Aorta (tissue), 5 donors: Measurements from ENCODE around the gene PRPF8. TPM values are rescaled to one million over a fixed set of nuclear protein-coding genes. Genes with fewer than 3 reads are reported as not detected.

Source experiments
- ATAC-seq: fragments of 200-7000 bp; cut with Tn5 transposase; one replicate; pipeline ENCODE4 v1.9.1; 2022; ENCODE audit warnings: moderate library complexity; ENCODE audit not compliant: low FRiP score
- DNase-seq, 2 donors: peaks; one replicate each; pipeline ENCODE4 v3.0.0-alpha.2; 2020
- H3K27ac ChIP-seq, 2 donors: one replicate each; pipeline ENCODE4 v1.5.1; 2013; ENCODE audit warnings: low read length in 2 of 2, mild to moderate bottlenecking in 2 of 2, moderate library complexity in 2 of 2, control low read depth in 1 of 2, inconsistent platforms in 1 of 2, low read depth in 1 of 2
- H3K27me3 ChIP-seq, 2 donors: one replicate each; pipeline ENCODE4 v1.6.1; 2013; ENCODE audit warnings: control low read depth in 1 of 2, low read length in 1 of 2, mild to moderate bottlenecking in 1 of 2, moderate library complexity in 1 of 2; ENCODE audit not compliant: insufficient read depth in 2 of 2, control insufficient read depth in 1 of 2
- H3K36me3 ChIP-seq, 2 donors: one replicate each; pipeline ENCODE4 v1.6.1; 2013; ENCODE audit warnings: control low read depth in 1 of 2, low read length in 1 of 2, mild to moderate bottlenecking in 1 of 2; ENCODE audit not compliant: insufficient read depth in 2 of 2, control insufficient read depth in 1 of 2
- H3K4me1 ChIP-seq, 2 donors: one replicate each; pipeline ENCODE4 v1.6.1; 2013; ENCODE audit warnings: low read length in 2 of 2, control low read depth in 1 of 2, mild to moderate bottlenecking in 1 of 2, moderate library complexity in 1 of 2; ENCODE audit not compliant: insufficient read depth in 2 of 2, control insufficient read depth in 1 of 2
- H3K4me3 ChIP-seq, 2 donors: one replicate each; pipeline ENCODE4 v1.5.1; 2013; ENCODE audit warnings: low read length in 2 of 2, control low read depth in 1 of 2, mild to moderate bottlenecking in 1 of 2
- H3K9me3 ChIP-seq: one replicate; pipeline ENCODE4 v1.6.1; 2013; ENCODE audit warnings: mild to moderate bottlenecking, low read length; ENCODE audit not compliant: control insufficient read depth
- WGBS, 2 donors: extraction: QIAGEN DNeasy Blood & Tissue Kit; methylation state at CpG; one replicate each; pipeline ENCODE4 v1.1.7; 2013; 5-methylcytosine and 5-hydroxymethylcytosine counted together
- intact Hi-C, 2 donors: fragments of 100-400 bp; cut with DNase I; formaldehyde crosslinking; loops; one replicate each; pipeline versions ENCODE4 v1.14.2 to v1.15.0; 2022
- polyA plus RNA-seq, 2 donors: library from polyadenylated mRNA; stranded (reverse); fragments of 200-250 nt; gene quantifications; one replicate each; pipeline ENCODE4 v1.2.3, GENCODE V29; 2013
- total RNA-seq, 2 donors: library from RNA; stranded (reverse); fragmentation: NEBNext Ultra II Directional; extraction: Animal tissue kit (Norgen Biotek cat#: 25700); gene quantifications; one replicate each; pipeline ENCODE4 v1.2.1, GENCODE V29; 2021
- donor health status: healthy with polysubstance abuse.
- donor health status: Bipolar disorder and iron deficiency.
- donor health status: DM: no; HTN: no; CAD: no.
- donor health status: DM: no; HTN: no; CAD: no.
- donor health status: DM: yes; HTN: yes; CAD: no.

Gene PRPF8
- total and polyA plus RNA-seq, 4 donors: 14.7 to 235 (median 136) TPM

DNA sequence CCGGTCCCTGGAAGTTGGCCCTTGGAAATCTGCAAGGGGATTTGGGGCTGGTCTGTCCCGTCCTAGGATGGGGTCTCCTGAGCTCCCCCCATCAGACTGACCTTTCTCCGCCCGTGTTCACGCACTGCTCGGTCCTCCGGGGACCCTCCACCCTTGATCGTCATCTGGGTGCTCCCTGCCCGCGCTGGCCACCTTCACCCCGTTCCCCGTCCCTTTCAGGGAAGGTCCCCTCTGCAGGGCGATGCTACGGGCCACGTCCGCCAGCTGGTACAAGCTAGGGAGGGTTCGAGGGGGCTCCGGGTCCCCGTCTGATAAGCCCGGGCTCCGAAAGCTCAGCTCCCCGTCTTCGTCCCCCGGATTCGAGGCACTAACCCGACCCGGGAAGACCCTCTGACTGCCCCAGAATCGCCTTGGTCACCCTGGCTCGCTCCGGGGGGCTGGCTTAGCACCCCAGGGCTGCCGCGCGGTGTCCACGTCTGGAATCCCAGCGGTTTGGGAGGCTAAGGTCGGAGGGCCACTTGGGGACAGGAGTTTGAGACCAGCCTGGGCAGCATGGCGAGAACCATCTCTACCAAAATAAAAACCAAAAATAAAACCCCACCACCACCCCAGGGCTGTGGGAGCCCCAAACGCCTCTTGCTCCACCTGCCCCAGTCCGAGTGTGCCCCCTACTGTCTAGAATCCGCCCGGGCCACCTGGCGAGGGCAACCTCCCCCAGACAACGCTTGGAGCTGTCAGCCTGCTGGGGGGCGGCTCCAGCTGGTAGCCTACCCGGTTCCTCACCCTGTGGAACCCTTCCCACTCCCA lies 55.0 kb downstream of the PRPF8 start:
- H3K27ac ChIP-seq: no peak overlapping the region
- peak overlapping the region; percentile 33 to 81 for H3K4me3 ChIP-seq
- ATAC-seq: peak; percentile 0
- no peaks in the 10 kb centered on the region for H3K27me3 ChIP-seq
- DNase-seq: peak; percentile 84 to 86
- no peaks in the 10 kb centered on the region for H3K36me3 ChIP-seq
- WGBS, 2 donors: 6% methylated on average over 43 to 45 of the region's 45 CpGs
- H3K9me3 ChIP-seq: no peaks in the 10 kb centered on the region
- H3K4me1 ChIP-seq: no peaks in the 10 kb centered on the region
- intact Hi-C loops: loop anchor here (1.0 to 2.0 kb wide), 3 partner anchors 39 to 55 kb away; no protein-coding TSS in a partner anchor

DNA sequence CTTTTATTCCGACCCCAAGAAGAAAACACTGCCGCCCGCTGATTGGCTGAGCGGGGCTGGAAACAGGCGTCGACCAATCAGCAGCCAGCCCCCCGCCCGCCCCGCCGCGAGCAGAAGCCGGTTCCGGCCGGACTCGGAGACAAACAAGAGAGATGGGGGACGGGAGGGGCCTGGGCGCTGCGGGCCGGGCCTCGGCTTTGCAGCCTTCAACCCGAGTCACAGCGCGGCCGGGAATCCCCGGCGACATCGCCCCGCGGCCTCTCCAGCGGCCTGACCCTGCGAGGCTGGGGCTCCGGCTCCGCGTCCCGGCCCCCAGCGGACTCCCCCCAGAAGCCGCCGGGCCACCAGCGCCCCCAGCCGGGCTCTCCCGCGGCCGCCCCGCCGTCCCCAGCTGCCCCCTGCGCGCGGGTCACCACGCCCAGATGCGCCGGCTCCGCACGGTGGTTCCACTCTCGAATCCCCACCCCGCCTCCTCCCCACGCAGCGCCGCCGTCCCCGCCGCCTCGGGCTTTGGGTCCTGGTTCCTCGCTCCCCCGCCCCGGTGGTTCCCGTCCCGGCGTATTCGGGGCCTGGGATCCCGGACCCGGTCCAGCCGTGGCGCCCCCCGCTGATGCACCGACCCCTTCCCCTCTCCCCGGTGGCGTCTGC lies 55.7 kb downstream of the PRPF8 start:
- intact Hi-C loops: loop anchor here (1.0 to 2.0 kb wide), 3 partner anchors 39 to 55 kb away; no protein-coding TSS in a partner anchor
- Histone ChIP-seq H3K27ac (no peak overlapping the region), H3K4me1 (no peaks in the 10 kb centered on the region), H3K36me3 (no peaks in the 10 kb centered on the region), H3K27me3 (no peaks in the 10 kb centered on the region), H3K9me3 (no peaks in the 10 kb centered on the region), H3K4me3 (peak overlapping the region; percentile 33 to 81)
- 0 to 1% methylated on average over 68 to 77 of the region's 77 CpGs for WGBS, 2 donors
- ATAC-seq (peak; percentile 94), DNase-seq (peak; percentile 97)

DNA sequence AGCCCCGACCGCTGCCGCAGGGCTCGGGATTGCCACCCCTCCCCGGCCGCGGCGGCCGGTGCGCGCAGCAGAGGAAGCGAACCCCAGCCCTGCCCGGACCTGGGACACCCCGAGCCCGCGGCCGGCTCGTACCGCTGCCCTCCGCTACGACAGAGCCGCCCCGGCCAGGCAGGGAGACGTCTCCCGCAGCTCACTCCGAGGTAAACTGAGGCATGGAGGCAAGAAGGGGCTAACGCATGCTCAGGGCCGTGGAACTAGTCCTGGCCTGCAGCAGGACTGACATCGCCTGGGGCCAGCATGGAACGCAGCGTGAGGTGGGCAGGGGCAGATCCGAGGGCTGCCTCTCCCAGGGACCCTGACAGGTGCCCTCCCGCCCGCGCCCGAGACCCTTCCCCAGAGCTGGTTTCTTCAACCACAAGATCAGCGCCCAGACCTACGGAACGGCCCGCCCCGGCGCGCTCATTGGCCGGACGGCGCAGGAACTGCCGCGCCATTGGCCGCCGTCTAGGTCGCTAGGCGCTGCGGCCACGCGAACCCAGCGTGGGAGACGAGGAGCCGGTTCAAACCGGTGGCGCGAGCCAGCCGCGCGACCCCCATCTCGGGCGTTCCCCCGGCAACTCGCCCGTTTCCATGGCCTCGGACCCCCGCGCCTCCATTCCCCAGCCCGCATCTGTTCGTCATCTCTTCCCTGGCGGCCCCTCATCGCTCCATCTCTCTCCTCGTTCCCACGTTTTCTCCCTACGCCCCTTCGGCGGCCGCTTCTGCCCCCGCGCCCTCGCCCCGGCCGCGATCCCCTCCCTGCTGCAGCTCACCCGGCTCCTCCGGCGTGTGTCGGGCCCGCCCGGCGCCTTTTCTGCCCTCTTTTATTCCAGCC lies 56.4 kb downstream of the PRPF8 start, which contains the start of gene SLC43A2:
TSS of gene SLC43A2 (minus strand) at position 853 of the 874 bp plus-strand sequence. CDS start 960 bp downstream, outside the sequence.
- H3K27ac ChIP-seq: no peak within 1 kb of the TSS
- WGBS, 2 donors: 1% methylated on average over 70 to 95 of the region's 95 CpGs
- H3K4me3 ChIP-seq: peak within 1 kb of the TSS; percentile 33 to 81
- H3K4me1 ChIP-seq: no peaks in the 10 kb centered on the region
- peak; percentile 91 to 94 for DNase-seq
- H3K9me3 ChIP-seq: no peaks in the 10 kb centered on the region
- H3K27me3 ChIP-seq: no peaks in the 10 kb centered on the region
- ATAC-seq: peak; percentile 92
- intact Hi-C loops: loop anchor here in 1 of 2 donors (2.0 kb wide), 1 partner anchor 53 kb away; no protein-coding TSS in a partner anchor
- H3K36me3 ChIP-seq: no peaks in the 10 kb centered on the region

DNA sequence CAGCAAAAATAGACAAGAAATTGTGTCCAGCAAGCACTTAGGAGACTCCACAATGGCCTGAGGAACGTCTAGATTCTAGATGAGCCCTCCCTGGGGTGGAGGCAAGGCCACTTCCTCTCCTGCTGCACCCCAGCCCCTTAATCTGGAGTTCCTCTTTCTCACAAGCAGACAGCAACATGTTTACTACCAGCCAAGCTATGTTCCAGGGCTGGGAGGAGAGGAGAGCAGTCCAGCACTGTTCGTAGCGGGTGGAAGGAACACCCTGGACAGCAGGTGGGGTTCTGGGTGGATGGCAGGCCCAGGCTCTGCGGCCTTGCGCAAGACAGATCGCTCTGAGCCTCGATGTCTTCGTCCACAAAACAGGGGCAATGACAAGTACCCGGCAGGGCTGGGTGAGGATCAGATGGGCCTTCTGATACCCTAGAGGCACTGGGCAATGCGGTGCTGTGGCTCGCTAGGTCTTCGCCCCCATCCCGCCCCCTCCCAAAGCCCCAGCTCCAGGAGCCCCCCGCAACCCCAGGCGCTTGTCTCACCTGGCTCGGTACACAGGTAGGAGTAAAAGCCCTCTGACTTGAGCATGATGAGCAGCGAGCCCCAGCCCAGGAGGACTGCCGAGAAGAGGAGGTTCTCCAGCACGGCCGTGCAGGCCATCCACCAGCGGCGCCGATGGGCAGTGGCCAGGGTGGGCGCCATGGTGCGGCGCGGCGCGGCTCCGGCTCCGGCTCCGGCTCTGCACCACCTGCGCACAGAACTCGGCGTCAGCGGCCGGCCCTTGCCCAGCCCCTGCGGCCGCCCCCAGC lies 57.3 kb downstream of the PRPF8 start:
- no peaks in the 10 kb centered on the region for H3K27me3 ChIP-seq
- WGBS, 2 donors: 20 to 25% methylated on average over 38 to 39 of the region's 39 CpGs
- intact Hi-C loops: no loop called here
- no peaks in the 10 kb centered on the region for H3K9me3 ChIP-seq
- DNase-seq: peak in 1 of 2 donors; percentile 80
- ATAC-seq: no peak
- no peaks in the 10 kb centered on the region for H3K4me1 ChIP-seq
- no peaks in the 10 kb centered on the region for H3K36me3 ChIP-seq
- peak overlapping the region; percentile 5 to 18 for H3K4me3 ChIP-seq
- H3K27ac ChIP-seq: no peak overlapping the region

DNA sequence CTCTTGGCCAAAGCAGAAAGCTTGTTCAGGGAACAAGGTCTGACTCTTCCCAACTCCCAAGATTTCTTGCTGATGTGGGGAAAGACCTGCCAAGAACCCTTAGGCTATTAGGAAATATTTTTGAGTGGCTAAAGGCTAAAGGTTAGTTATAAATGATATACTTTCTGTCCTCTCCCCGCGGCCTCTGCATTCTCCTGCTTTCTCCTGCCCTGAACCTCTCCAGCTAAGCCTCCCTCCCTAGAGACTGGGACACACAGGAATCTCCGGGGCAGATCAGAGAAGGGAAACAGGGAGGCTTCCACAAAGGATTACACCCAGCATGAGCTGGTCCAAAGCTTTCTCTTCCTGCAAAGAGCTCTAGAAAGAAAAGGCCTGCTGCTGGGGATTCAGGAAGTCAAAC lies 58.3 kb downstream of the PRPF8 start:
- H3K27me3 ChIP-seq: no peaks in the 10 kb centered on the region
- H3K27ac ChIP-seq: no peak overlapping the region
- H3K4me1 ChIP-seq: no peaks in the 10 kb centered on the region
- intact Hi-C loops: no loop called here
- no peaks in the 10 kb centered on the region for H3K36me3 ChIP-seq
- no peaks in the 10 kb centered on the region for H3K9me3 ChIP-seq
- no peak for ATAC-seq
- WGBS, 2 donors: 71 to 80% methylated on average over 3 of the region's 3 CpGs
- DNase-seq: no peak
- no peak overlapping the region for H3K4me3 ChIP-seq

DNA sequence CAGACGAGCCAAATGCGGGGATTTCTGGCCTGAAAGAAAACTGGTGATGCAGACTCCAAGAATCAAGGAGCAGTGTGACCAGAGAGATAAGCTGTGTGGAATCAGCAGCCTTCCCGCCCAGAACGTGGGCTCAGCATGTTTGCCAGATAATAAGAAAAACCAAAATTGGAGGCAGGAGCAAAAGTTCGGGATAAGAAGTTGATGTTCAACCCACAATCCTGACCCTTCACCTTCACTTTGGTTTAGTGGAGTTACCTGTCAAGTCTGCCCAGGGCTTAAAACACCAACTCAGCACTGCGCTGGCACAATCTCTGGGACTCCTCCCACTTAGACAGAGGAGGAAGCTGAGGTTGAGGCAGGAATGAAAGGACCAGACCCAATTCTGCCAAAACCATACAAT lies 59.1 kb downstream of the PRPF8 start:
- intact Hi-C loops: no loop called here
- no peak for ATAC-seq
- no peak for DNase-seq
- Histone ChIP-seq H3K4me1 (no peaks in the 10 kb centered on the region), H3K36me3 (no peaks in the 10 kb centered on the region), H3K27me3 (no peaks in the 10 kb centered on the region), H3K4me3 (no peak overlapping the region), H3K9me3 (no peaks in the 10 kb centered on the region), H3K27ac (no peak overlapping the region)
- WGBS, 2 donors: 90 to 93% methylated on average over 6 of the region's 6 CpGs

DNA sequence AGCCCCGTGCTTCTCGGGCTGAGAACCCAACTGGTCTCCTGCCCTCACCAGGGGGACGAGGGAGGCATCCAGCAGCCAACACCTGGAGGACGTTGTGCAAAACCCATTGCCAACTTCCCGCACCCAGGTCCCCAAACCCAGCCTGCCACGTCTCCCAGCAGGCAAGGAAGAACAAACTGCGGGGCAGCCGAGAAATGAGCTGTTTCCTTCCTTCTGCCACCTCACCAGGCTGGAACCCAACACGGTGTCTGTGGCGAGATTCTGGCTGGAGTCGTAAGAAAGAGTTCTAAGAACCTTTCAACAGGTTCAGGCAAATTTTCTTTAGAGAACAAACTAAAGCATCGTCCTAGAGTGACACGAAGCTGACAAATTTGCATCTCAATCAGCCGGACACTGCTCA lies 59.6 kb downstream of the PRPF8 start:
- 91 to 97% methylated on average over 14 of the region's 14 CpGs for WGBS, 2 donors
- Histone ChIP-seq H3K4me3 (no peak overlapping the region), H3K27me3 (no peaks in the 10 kb centered on the region), H3K9me3 (no peaks in the 10 kb centered on the region), H3K27ac (no peak overlapping the region), H3K36me3 (no peaks in the 10 kb centered on the region), H3K4me1 (no peaks in the 10 kb centered on the region)
- intact Hi-C loops: no loop called here
- ATAC-seq (no peak), DNase-seq (no peak)

DNA sequence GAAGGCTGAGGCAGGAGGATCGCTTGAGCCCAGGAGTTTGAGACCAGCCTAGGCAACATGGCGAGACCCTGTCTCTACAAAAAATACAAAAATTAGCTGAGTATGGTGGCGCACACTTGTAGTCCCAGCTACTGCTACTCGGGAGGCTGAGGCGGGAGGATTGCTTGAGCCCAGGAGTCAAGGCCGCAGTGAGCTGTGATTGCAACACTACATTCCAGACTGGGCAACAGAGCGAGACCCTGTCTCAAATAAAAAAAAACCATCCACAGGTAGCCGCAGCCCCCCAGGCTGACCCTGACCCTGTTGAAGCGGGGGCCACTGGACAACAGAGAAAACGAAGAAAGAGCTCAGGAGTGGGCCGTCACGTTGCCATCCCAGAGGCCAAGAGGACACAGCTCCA lies 60.0 kb downstream of the PRPF8 start:
- no peaks in the 10 kb centered on the region for H3K9me3 ChIP-seq
- ATAC-seq (no peak), DNase-seq (no peak)
- no peaks in the 10 kb centered on the region for H3K36me3 ChIP-seq
- H3K27ac ChIP-seq: no peak overlapping the region
- H3K27me3 ChIP-seq: no peaks in the 10 kb centered on the region
- no peak overlapping the region for H3K4me3 ChIP-seq
- intact Hi-C loops: no loop called here
- 89 to 91% methylated on average over 12 of the region's 12 CpGs for WGBS, 2 donors
- H3K4me1 ChIP-seq: no peaks in the 10 kb centered on the region
